ENCODE measurements around the gene SETDB1.

The SETDB1 gene

DNA sequence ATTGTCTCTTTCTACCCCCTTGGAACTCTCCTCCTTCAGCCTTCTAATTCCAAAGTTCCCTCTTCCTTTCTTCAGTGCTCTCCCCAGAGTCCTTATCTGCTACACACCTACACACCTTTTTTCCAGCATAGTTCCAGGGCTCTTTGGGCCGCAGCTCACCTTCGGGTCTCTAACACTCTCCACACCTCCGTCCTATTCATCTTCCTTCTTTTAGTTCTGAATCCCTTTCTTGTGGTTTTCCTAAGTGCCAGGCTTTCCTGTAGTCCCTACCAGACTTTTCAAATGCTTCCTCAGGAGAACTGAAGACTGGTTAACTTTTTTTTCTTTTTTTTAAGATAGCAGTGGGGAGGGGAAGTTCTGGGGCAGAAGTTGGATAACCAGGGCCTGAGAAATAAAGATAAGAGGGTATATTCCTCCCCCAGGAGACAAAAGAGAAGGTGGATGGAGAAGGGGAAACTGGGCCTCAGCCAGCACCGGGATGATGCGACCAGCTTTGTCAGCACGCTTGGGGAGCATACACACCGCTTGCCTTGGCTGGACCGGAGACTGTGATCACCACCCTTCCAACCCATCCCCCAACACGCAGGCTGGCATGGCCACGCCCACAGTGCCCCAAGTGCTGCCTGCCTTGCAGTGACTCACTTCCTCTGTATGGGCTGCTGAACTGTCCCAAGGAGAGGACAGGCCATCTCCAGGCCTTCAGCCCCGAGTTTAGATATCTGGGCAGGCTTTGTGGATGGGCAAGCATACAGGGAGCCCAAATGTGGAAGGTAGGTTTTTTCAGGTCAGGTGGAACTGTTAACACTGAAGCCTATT, 50.9 kb downstream of the SETDB1 start:
- DNase-seq: no peak

- peak; percentile 90 for DNase-seq
Observed at GRCh38 chr1:150979092-150980056, 53.2 kb downstream of the SETDB1 start.

- no peak for DNase-seq
Observed at GRCh38 chr1:150981177-150981804, 55.1 kb downstream of the SETDB1 start.

GRCh38 chr1:150981805-150982712, 55.9 kb downstream of the SETDB1 start, which contains the start of gene ANXA9:
ANXA9 (plus strand) TSS chr1:150982292; CDS start chr1:150983106, 814 bp downstream.
- no peak for DNase-seq

GRCh38 chr1:150985179-150985825, 59.1 kb downstream of the SETDB1 start:
- no peak for DNase-seq

DNA sequence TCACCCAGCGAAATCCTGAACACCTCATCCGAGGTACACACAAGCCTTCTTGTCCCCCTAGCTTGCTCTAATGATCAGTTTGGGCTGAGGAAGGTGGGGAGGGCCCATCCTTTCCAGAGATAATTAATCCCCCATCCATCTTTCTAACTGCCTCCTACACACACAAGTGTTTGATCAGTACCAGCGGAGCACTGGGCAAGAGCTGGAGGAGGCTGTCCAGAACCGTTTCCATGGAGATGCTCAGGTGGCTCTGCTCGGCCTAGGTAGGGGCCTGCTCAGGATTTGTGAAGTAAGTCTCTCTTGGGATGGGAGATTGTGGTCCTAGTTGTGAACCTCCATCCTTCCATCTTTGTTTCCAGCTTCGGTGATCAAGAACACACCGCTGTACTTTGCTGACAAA, 61.8 kb downstream of the SETDB1 start:
- DNase-seq: no peak

GRCh38 chr1:150992626-150993025, 66.5 kb downstream of the SETDB1 start:
- DNase-seq: no peak

DNA sequence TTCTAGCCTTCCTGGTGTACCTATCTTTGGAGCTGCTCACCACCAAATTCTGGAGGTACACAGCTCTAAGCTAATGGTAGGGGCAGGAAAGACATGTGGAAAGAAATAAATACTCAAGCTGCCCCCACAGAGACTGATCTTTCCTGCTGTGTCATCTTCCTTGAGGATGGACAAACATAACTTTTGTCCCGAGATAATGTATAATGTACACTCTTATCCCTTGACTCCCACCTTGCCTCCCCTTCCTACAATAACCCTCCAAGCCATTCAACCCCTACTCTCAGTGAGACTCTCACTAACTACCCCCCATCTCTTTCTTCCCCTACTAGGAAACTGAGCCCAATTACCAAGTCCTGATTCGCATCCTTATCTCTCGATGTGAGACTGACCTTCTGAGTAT, 68.1 kb downstream of the SETDB1 start:
- DNase-seq: no peak

DNA sequence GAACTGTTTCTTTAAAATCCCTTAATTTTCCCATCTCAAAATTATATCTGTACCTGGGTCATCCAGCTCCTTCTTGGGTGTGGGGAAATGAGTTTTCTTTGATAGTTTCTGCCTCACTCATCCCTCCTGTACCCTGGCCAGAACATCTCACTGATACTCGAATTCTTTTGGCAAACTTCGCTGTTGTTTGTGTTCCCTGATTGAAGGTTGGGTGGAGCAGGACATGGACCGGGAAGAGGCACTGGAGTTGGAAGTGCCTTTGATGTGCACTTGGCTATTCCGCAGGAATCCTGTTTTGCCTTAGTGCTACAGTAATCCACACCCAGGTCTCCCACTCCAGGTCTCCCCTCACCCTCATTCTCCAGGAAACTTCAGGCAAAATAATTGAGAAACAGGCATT, 69.3 kb downstream of the SETDB1 start:
- DNase-seq: no peak

DNA sequence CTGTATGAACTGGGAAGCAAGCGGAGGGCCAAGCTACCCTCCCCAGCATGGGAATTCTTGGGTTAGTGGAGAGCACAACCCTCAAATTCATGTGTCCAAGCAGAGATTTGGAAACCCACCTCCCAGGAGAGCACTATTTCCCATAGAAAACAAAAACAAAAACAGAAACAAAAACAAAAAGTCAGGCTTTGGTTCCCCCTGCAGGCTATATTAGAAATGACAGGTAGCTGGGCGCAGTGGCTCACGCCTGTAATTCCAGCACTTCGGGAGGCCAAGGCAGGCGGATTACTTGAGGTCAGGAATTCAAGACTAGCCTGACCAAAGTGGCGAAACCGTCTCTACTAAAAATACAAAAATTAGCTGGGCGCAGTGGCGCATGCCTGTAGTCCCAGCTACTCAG, 69.7 kb downstream of the SETDB1 start:
- no peak for DNase-seq

GRCh38 chr1:150997126-150997872, 71.1 kb downstream of the SETDB1 start:
- DNase-seq: no peak

DNA sequence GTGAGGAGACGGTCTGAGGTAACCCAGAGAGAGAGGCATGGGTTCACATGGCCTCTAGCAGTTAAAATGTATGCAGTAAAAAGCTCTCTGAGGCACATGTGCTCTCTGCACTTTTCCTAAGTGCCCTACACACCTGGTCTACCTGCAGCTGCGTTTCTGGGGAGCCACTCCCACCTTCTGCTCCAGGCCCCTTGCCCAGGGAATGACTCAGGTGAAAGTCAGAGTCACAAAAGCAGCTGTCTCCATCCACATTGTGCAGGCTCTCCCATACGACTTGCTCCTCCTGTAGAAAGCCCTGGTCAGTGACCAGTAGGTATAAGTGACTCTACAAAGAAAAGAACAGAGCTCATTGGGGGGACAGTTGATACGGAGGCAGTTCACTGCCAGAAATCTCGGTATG, 71.8 kb downstream of the SETDB1 start:
- DNase-seq: no peak

GRCh38 chr1:150999051-150999674, 73.0 kb downstream of the SETDB1 start:
- DNase-seq: no peak

DNA sequence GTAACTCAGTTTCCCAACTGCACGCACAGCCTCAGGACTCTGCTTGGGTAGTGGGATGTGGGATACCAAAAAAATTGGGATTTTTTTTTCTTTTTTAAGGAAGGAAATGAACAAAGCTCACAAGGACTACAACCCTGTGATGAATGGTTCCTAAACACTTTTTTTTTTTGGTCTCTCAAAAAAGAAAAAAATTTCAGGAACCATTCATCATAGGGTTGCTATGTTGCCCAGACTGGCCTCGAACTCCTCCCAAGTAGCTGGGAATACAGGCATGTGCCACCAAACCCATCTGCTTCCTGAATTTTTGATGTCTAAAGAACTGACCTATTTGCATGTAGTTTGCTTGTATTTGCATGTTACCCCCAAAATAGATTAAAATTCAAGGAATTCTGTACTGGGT, 73.8 kb downstream of the SETDB1 start:
- no peak for DNase-seq

DNA sequence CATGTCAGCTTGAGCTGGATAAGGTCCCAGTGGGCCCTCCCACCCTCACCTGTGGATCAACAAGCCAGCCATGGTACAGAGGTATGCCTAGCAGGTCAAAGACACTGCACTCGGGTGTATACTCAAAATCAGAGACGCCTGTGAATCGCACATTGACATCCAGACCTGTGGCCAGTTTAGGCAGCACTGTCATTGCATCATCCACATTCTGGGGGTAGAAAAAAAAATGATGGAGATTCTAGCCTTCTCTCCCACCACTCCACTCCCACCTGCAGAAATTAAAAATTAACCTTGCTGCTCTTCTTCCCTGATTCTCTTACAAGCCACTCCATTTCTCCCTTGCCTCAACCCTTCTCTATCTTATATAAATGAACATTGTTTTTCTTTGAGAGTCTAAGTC, 74.2 kb downstream of the SETDB1 start:
- no peak for DNase-seq

- DNase-seq: no peak
Observed at GRCh38 chr1:151001602-151002001, 75.4 kb downstream of the SETDB1 start.

DNA sequence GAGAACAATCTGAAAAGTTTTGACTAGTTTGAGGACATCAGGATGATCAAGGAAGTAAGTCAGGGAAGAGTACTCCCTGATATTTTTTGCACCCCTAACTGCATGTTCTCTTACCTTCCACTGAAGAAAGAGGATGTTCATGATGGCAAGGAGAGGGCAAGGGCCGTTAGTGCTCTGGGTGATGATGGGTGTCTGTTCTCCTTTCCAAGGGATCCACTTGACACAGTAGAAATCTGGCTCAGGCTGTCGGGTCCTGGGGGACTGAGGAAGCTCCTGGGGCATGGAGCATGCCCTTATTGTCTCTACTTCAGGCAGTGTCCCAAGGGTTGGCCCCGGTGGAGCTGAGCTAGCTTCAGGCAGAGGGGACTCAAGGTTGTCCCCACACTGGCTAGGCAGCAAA, 75.9 kb downstream of the SETDB1 start:
- DNase-seq: no peak

GRCh38 chr1:151002611-151003010, 76.4 kb downstream of the SETDB1 start:
- DNase-seq: no peak

- no peak for DNase-seq
Observed at GRCh38 chr1:151003180-151003579, 77.0 kb downstream of the SETDB1 start.

GRCh38 chr1:151005729-151006319, 79.7 kb downstream of the SETDB1 start:
- DNase-seq: no peak
